ENCODE measurements around the gene PDS5A.

Gene PDS5A

GRCh38 chr4:39970671-39971640 is 6.8 kb downstream of the PDS5A start:
- POLR2A ChIA-PET: interaction anchor here (0.7 to 2.7 kb wide), 2 partner anchors 15 to 273 kb away, joined by 3 to 8 read pairs; partner anchors contain the start of gene UBE2K
- Histone ChIP-seq H3K36me3 (ENCODE audit: control insufficient read depth in 2 of 2, insufficient read depth in 1 of 2, low read length in 2 of 2) (peaks cover 12 to 42% of the 10 kb centered on the region in 2 experiments; a peak in 2 of 3 replicates), H3K4me1 (ENCODE audit: control insufficient read depth, insufficient read depth, low read length) (no peaks in the 10 kb centered on the region; the same call in 1 of the 2 replicates), H3K9me3 (ENCODE audit: control insufficient read depth, insufficient read depth, low read depth, low read length) (no peaks in the 10 kb centered on the region), H3K27ac (ENCODE audit: extremely low read depth, low read depth, low read length) (no peak overlapping the region), H3K4me3 (ENCODE audit: low read depth, low read length) (no peak overlapping the region)
- TF ChIP-seq ZNF530 (tag by site-specific recombination; IDR thresholded peaks at IDR 0.05; ENCODE audit: low read depth): no peak
- no peak for TF ChIP-seq ZNF624 (tag by site-specific recombination; IDR thresholded peaks at IDR 0.05)
- peak; percentile 40; the same call in 1 of the 2 replicates for TF ChIP-seq ZNF394 (tag by site-specific recombination; IDR thresholded peaks at IDR 0.05; ENCODE audit: borderline replicate concordance)
- 0 out of 2 replicates have a peak, but pooled peaks have one; percentile 2 for TF ChIP-seq ZNF654 (tag by site-specific recombination; IDR thresholded peaks at IDR 0.05; ENCODE audit: low read depth)
- no peak for TF ChIP-seq ZNF670 (tag by site-specific recombination; IDR thresholded peaks at IDR 0.05; ENCODE audit: low read depth)
- TF ChIP-seq ZNF623 (tag by site-specific recombination; IDR thresholded peaks at IDR 0.05): no peak
- TF ChIP-seq ZFHX2 (tag by site-specific recombination; conservative IDR thresholded peaks at IDR 0.05): 0 out of 2 replicates have a peak, but pooled peaks have one; percentile 43
- TF ChIP-seq ZNF292 (tag by site-specific recombination; IDR thresholded peaks at IDR 0.05; ENCODE audit: borderline replicate concordance, low read depth): no peak
- TF ChIP-seq ZBTB10 (tag by site-specific recombination; IDR thresholded peaks at IDR 0.05): no peak
- no peak for TF ChIP-seq ZNF2 (tag by site-specific recombination; IDR thresholded peaks at IDR 0.05)
- TF ChIP-seq ZNF362 (tag by site-specific recombination; IDR thresholded peaks at IDR 0.05): peak; percentile 71; the same call in 1 of the 2 replicates
- no peak for TF ChIP-seq ZNF266 (tag by site-specific recombination; IDR thresholded peaks at IDR 0.05; ENCODE audit: low read depth)
- no peak for TF ChIP-seq ZNF449 (tag by site-specific recombination; IDR thresholded peaks at IDR 0.05)
- TF ChIP-seq TCF7L2 (IDR thresholded peaks at IDR 0.05; ENCODE audit: borderline replicate concordance, low read depth, low read length): no peak
- TF ChIP-seq PRDM10 (tag by site-specific recombination; IDR thresholded peaks at IDR 0.05): peak; percentile 44; the same call in 1 of the 2 replicates
- no peak for TF ChIP-seq ZNF335 (tag by site-specific recombination; conservative IDR thresholded peaks at IDR 0.05)
- no peak for TF ChIP-seq ZNF133 (tag by site-specific recombination; IDR thresholded peaks at IDR 0.05)
- no peak for TF ChIP-seq ZNF214 (tag by site-specific recombination; IDR thresholded peaks at IDR 0.05; ENCODE audit: borderline replicate concordance)
- no peak for TF ChIP-seq WT1 (tag by site-specific recombination; IDR thresholded peaks at IDR 0.05)
- TF ChIP-seq ZNF501 (tag by site-specific recombination; IDR thresholded peaks at IDR 0.05): no peak
- no peak for TF ChIP-seq KLF1 (tag by site-specific recombination; IDR thresholded peaks at IDR 0.05)
- peak; percentile 55; the same call in 1 of the 2 replicates for TF ChIP-seq ZNF600 (tag by site-specific recombination; IDR thresholded peaks at IDR 0.05)
- TF ChIP-seq ZNF629 (tag by site-specific recombination; IDR thresholded peaks at IDR 0.05): no peak
- TF ChIP-seq ZBTB7A (tag by site-specific recombination; IDR thresholded peaks at IDR 0.05; ENCODE audit: low read depth): no peak
- peak; percentile 56 for TF ChIP-seq SP7 (tag by site-specific recombination; IDR thresholded peaks at IDR 0.05)
- CTCF ChIA-PET: interaction anchor here (0.6 to 1.1 kb wide), 5 partner anchors 36 to 518 kb away, joined by 3 to 6 read pairs (median 3); no protein-coding TSS in a partner anchor
